Activated naive CD4-positive, alpha-beta T cell treated with anti-CD3 and anti-CD28 coated beads, Interleukin-2, amount 50 U/mL, for 72 hours (primary cell): ENCODE measurements around the gene NR2C2AP. TPM values are rescaled to one million over a fixed set of nuclear protein-coding genes. Genes with fewer than 3 reads are reported as not detected.

Experiments
- ATAC-seq, 2 donors: fragments of 150-1000 bp; cut with Tn5 transposase; 2 replicates each; pipeline ENCODE4 v1.10.0; 2021; ENCODE audit warnings: mild to moderate bottlenecking in 2 of 2, moderate library complexity in 2 of 2
- DNase-seq, 2 donors: peaks; one replicate each; pipeline ENCODE4 v3.0.0; 2021 to 2022; ENCODE audit warnings: low spot score in 2 of 2
- H3K27ac Mint-ChIP-seq, 2 donors: one replicate each; pipeline ENCODE4 v1.8.0; 2022; ENCODE audit warnings: mild to moderate bottlenecking in 2 of 2, mixed read lengths in 2 of 2
- H3K36me3 Mint-ChIP-seq, 2 donors: one replicate each; pipeline ENCODE4 v1.8.0; 2022; ENCODE audit warnings: mixed read lengths in 2 of 2
- H3K9me3 Mint-ChIP-seq, 2 donors: one replicate each; pipeline ENCODE4 v1.8.0; 2022; ENCODE audit warnings: mixed read lengths in 2 of 2
- total RNA-seq, 2 donors: library from RNA; stranded (reverse); gene quantifications; one replicate each; pipeline ENCODE4 v1.2.3, GENCODE V29; 2022

Gene NR2C2AP
- total RNA-seq, 2 donors from 2014 or later, result 34.4 to 38.6 TPM

DNA sequence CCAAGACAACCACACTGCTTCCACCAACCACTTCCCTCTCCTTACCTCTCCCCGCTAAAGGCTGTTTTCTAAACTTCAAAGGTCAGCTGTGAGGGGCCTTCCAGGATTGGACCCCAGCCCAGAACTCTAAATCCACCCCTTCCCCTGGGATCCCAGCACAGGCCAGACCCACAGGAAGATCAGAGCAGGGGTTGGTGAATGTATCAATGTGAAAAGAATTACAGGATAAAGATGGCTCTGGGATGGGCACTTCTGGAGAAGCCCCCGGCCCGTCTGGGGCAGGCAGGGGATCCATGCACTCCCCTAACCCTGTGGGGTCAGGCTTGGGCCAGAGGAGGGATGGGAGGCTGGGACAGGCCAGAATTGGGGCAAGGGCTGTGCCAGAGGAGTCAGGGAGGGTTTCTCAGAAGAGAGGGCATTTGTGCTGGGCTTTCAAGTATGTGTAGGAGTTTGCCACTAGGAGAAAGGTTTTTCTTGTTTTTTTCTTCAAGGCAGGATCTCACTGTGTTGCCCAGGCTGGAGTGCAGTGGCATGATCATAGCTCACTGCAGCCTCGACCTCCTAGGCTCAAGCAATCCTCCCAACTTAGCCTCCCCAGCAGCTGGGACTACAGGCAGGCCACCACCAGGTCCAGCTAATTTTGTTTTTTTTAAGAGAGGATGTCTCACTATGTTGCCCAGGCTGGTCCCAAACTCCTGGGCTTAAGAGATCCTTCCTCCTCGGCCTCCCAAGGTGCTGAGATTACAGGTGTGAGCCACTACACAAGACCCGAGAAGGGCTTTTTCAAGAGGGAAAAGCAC lies 32.1 kb downstream of the NR2C2AP start:
- Mint-ChIP-seq H3K9me3 (no peaks in the 10 kb centered on the region), H3K36me3 (no peaks in the 10 kb centered on the region), H3K27ac (peak overlapping the region; percentile 3 to 11)
- ATAC-seq, result no peak
- DNase-seq, result no peak

DNA sequence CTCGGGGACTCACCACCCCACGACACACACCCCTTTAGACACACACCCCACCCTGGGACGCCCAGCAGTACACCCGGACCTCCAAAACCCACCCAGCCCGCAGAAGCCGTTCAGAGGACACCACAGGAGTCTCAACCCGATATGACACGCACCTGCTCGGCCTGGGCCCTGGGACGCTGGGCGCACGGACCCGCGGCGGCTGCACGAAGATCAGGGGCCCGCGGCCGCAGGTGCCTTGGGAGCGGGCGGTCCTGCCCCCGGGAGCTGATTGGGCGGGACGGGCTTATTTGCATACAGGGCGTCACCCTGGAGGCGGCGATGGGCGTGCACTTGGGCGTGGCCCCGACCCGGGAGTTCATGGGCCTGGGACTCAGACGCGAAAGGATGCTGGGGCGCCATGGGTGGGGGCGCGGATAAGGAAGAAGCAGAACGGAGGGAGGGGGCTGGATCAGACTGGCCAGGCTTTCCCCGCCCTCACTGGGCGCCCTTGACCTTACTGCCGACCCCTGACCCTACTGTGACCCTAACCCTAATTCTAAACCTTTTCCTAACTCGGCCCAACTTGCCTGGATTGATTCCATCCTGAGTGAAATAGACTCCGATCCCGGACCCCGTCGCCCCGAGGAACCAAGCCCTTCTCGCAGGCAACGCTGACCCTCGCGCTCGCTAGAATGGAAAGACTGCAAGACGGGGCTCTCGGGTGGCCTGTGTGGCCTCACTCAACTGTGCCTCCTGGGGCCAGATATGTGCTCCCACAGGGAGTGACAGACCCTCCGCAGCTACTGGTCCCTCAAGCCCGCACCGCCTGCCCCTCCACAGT lies 33.0 kb downstream of the NR2C2AP start, which contains the start of gene MEF2B:
TSS of gene MEF2B (minus strand) at position 211 of the 820 bp plus-strand sequence. CDS start 19,528 bp downstream, outside the sequence.
- H3K36me3 Mint-ChIP-seq, result no peaks in the 10 kb centered on the region
- no peaks in the 10 kb centered on the region for H3K9me3 Mint-ChIP-seq
- H3K27ac Mint-ChIP-seq, result peak within 1 kb of the TSS; percentile 3 to 11
- ATAC-seq, result peak; percentile 82 to 97
- peak in 1 of 2 donors; percentile 82 for DNase-seq

DNA sequence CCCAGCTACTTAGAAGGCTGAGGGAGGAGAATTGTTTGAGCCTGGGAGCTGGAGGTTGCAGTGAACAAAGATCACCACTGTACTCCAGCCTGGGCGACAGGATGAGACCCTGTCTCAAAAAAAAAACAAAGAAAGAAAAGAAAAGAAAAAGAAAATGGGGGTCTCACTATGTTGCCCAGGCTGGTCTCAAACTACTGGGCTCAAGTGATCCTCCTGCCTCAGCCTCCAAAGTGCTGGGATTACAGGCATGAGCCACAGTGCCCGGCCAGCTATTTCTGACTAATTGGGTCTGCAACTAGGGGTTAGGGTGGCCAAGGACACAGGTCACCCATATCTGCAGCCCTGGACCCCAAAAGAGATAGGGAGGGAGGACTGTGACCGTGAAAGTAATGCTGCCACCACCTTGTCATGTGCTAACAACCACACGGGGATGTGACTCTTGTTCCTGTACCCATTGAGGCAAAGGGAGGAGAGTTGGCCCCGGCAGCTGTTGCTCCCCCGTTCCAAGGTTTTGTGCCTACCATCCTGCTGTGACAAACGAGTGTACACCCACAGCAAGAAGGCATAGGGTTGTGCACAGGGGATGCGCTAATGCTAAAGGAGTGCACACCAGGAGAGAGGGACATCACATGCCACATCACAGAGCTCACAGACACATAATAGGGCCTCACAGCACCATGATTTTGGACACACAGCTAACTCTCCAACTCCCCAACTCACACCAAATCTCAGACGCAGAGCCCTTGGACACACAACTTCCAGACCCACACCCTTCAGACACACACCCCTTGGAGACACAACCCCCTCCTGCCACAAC lies 33.8 kb downstream of the NR2C2AP start:
- DNase-seq (no peak), ATAC-seq (no peak)
- no peak overlapping the region for H3K27ac Mint-ChIP-seq
- H3K36me3 Mint-ChIP-seq, result no peaks in the 10 kb centered on the region
- no peaks in the 10 kb centered on the region for H3K9me3 Mint-ChIP-seq

DNA sequence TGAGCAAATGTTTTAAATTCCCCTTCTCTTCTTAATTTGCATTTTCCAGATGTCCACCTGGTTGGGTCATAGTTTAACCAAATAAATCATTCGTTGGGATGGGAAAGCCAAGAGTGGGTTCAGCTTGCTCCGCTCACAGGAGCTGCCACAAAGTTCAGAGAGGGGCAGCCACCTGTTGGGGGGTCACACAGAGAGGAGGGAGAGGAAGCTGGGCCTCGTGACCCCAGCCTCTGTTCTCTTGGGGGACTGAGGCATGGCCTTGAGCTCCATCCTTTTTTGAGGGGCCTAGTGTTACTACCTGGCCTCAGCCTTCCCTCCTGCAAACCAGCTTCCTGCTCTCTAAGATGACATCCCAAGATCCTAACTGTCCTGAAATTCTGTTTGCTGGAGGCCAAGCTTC lies 35.6 kb downstream of the NR2C2AP start:
- Mint-ChIP-seq H3K27ac (no peak overlapping the region), H3K36me3 (no peaks in the 10 kb centered on the region), H3K9me3 (no peaks in the 10 kb centered on the region)
- DNase-seq (no peak), ATAC-seq (no peak)

DNA sequence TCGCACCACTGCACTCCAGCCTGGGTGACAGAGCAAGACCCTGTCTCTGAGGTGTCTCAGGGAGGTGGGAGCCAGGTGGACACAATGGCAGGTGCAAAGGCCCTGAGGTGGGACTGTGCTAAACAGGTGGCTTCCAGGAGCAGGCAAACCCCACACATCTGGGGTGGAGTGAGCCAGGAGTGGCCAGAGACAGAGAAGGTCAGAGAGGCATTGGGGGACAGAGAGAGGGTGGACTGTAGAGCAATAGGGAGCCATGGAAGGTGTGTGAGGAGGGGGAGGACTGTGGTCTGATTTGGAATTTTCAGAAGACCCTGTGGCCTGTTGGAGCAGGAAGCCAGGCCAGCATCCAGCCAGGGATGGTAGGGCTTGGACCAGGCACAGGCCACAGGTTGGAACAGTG lies 37.8 kb downstream of the NR2C2AP start:
- DNase-seq, result no peak
- ATAC-seq, result no peak
- Mint-ChIP-seq H3K9me3 (no peaks in the 10 kb centered on the region), H3K36me3 (no peaks in the 10 kb centered on the region), H3K27ac (no peak overlapping the region)

DNA sequence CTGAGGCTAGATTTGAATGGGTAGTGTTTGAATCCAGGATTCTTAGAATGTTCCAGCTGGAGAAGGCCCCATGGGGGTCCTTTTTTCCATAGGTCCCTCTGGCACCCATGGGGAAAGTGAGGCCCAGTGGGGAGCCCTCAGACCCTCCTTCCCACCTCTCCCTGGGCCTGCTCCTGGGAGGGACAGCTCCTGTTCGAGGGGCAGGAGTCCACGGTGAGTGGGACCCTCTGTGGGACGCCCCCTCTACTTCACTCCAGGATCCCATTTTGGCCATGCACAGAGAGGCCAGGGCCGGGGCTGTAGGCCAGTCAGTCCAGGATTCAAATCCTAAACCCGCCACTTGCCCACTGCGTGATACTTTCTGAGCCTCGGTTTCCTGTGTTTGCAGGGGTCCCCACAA lies 40.7 kb downstream of the NR2C2AP start:
- H3K36me3 Mint-ChIP-seq, result no peaks in the 10 kb centered on the region
- ATAC-seq (no peak), DNase-seq (no peak)
- H3K9me3 Mint-ChIP-seq, result no peaks in the 10 kb centered on the region
- H3K27ac Mint-ChIP-seq, result no peak overlapping the region

DNA sequence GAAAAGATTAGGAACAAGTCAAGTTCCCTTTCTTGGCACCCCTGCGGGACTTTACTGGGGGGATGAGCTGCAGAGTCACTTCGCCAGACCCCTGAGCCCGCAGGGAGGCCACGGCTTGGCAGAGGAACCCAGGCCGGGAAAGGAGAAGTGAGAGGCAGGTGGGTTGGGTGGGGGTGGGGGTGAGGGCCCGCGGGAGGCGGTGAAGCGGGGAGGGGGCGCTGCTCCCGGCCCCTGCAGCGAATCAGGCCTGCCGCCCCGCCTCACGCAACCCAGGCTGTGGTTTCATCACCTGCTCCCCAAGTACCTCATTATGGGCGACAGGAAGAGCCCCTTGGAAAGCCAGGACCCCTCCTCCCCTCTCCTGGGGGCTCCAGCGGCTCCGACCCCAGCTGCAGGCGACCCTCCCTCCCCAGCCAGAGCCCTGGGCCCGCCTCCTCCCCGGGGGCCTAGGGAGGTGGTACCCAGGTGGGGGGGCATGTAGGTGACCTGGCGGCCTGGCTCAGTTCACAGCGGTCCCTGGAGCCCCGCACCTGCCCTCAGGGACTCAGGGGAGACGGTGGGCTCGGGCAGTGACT lies 42.7 kb downstream of the NR2C2AP start:
- no peaks in the 10 kb centered on the region for H3K9me3 Mint-ChIP-seq
- DNase-seq, result no peak
- ATAC-seq, result no peak
- H3K27ac Mint-ChIP-seq, result no peak overlapping the region
- peaks cover 0 to 8% of the 10 kb centered on the region in 2 donors for H3K36me3 Mint-ChIP-seq

DNA sequence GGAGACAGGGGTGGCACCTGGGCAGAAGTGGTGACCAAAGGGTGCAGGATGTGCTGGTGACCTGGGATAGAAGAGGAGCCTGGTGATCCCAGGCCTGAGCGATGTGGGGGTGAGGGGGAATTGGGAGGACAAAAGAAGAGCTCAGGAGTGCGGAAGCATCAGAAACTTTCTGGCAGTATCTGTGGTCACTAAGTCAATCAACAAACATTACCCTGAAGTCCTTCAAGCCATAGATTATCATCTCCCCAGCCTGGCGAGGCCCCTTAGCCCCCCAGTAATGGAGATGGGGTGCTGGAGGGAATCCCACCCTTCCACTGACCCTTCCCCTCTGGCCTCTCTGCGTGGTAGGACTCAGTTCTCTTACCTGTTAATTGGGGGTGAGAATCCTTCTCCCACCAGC lies 43.7 kb downstream of the NR2C2AP start:
- DNase-seq (no peak), ATAC-seq (no peak)
- peaks cover 0 to 9% of the 10 kb centered on the region in 2 donors for H3K36me3 Mint-ChIP-seq
- no peaks in the 10 kb centered on the region for H3K9me3 Mint-ChIP-seq
- H3K27ac Mint-ChIP-seq, result peak overlapping the region in 1 of 2 donors; percentile 72

DNA sequence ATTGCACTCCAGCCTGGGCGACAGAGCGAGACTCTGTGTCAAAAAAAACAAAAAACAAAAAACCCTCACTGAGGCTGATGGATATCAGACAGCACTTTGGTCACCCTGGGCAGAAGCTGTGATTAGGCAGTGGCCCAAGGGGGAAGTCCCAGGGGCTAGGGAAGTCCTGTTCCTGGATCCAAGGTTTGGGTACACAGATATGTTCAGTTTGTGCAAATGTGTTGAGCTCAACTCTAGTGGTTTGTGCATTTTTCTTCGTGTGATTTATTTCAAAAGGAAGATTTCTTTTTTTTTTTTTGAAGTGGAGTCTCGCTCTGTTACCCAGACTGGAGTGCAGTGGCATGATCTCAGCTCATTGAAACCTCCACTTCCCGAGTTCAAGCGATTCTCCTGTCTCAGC lies 45.4 kb downstream of the NR2C2AP start:
- H3K27ac Mint-ChIP-seq, result no peak overlapping the region
- ATAC-seq, result no peak
- peaks cover 0 to 9% of the 10 kb centered on the region in 2 donors for H3K36me3 Mint-ChIP-seq
- no peaks in the 10 kb centered on the region for H3K9me3 Mint-ChIP-seq
- DNase-seq, result no peak

DNA sequence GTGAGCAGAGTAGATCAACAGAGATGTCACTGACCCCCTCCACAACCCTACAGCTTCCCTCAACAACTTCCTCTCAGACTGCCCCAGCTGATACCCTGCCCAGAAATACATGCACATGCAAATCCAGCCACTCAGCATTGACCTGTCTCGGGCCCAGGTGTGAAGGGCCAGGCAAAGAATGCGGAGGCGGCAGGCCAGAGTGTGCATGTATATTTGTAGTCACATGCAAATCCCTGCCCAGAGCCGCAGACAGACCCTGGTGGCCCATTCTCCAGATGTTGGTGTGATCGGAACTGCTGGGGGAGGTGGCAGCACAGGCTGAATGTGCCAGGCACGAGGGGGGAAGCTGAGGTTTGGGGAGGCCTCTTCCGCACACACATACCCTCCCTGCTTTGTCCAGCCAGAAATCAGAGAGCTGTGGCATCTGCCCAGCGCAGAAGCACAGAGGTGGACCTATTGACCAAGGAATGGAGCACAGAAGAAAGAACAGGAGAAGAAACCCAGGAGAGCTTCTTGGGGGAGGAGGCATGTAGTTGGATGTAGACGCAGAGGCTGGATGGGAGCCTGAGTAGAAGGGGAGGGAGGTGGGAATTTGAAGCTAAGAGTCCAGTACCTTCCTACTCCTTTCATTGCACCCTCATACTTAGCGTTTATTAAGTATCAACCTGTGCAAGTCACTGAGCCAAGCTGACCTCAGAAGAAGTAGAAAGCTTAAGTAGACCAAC lies 47.6 kb downstream of the NR2C2AP start:
- ATAC-seq, result no peak
- DNase-seq, result no peak
- no peak overlapping the region for H3K27ac Mint-ChIP-seq
- peaks cover 0 to 9% of the 10 kb centered on the region in 2 donors for H3K36me3 Mint-ChIP-seq
- H3K9me3 Mint-ChIP-seq, result no peaks in the 10 kb centered on the region

DNA sequence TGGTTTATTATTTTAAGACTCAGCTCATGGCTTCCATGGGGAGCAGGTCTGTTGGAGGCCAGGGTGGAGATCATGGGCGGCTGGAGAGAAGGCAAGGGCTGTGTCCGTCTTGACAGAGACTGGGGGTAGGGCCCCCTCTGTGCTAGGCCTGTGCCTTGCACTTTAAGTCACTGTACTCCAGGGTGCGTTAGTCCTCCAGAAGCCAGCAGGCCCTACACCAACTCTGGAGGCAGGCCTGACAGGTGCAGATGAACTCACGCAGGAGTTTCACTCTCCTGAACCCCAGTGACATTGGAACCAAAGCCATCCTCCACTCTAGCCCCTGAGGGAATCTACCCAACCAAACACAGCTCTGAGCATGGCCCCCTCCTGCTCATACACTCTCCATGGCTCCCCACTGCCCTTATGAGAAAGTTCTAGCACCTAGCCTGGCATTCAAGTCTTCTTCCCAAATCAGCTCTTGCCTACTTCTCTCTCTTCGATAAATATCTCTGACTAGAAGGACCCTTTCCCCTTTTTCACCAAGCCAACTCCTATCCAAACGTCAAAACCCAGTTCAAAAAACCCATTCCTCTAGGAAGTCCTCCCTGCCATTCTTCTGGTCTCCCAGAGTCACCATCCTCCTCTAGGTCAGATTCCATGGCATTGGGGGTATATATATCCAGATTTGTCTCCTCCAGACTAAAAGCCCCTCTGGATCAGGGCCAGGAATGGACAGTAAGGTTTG lies 48.3 kb downstream of the NR2C2AP start:
- DNase-seq (no peak), ATAC-seq (no peak)
- no peaks in the 10 kb centered on the region for H3K9me3 Mint-ChIP-seq
- H3K27ac Mint-ChIP-seq, result no peak overlapping the region
- H3K36me3 Mint-ChIP-seq, result peaks cover 0 to 9% of the 10 kb centered on the region in 2 donors

DNA sequence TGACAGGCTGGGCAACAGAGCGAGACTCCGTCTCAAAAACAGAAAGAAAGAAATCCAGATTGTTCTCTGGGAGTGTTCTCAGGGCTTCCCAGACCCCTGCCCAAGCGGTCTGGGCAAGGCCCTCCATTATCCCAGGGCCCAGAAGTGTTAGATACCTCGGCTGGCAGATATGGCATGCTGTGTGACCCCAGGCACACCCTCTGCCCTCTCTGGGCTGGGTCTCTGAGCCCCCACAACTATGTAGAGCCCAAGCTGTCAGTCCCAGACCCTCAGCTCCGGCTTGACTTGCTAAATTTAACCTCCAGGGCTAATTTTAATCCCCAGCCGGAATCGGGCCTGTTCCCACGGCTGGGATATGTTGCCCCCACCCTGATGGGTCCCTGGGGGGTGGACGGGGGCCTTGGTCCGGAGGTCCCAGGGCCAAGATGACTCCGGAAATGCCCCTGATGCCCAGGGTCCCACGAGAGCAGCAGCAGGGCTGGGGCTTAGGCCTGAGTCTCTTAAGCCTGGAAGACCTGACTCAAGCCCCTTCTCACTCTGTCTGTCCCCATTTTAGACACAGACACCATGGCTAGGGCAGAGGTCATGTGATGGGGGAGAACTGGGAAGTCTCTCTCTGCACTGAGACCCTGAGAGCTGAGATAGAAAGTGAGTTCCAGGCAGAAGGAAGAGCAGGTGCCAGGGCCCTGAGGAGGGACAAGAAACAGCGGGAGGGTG lies 50.4 kb downstream of the NR2C2AP start:
- DNase-seq (no peak), ATAC-seq (no peak)
- Mint-ChIP-seq H3K27ac (no peak overlapping the region), H3K36me3 (peaks cover 0 to 9% of the 10 kb centered on the region in 2 donors), H3K9me3 (no peaks in the 10 kb centered on the region)

DNA sequence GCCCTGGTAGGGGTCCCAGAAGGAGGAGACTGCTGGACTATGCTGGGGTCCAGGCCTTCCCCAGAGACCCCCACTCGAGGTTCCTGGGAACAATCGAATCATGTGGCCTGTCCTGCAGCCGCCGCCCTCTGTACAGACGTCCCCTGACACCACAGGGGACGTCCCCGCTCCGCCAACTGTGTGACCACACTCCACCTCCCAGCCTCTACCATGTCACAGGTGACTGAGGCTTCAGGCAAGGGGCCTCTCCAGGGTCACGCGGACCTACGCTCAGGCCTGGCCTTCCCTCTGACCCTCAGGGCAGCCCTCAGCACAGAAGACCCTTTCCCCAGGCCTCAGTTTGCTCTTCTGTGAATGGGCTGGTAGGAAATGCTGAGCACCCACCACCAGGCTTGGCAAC lies 51.8 kb downstream of the NR2C2AP start:
- peaks cover 0 to 4% of the 10 kb centered on the region in 2 donors for H3K36me3 Mint-ChIP-seq
- H3K27ac Mint-ChIP-seq, result peak overlapping the region in 1 of 2 donors; percentile 53
- H3K9me3 Mint-ChIP-seq, result no peaks in the 10 kb centered on the region
- ATAC-seq (no peak), DNase-seq (no peak)
